Measurements from ENCODE around the gene DARS1.

The DARS1 gene

GRCh38 chr2:135985018-135985825 lies at the start of gene DARS1:
DARS1 (minus strand) TSS chr2:135985626; CDS start chr2:135985468, 158 bp downstream.
- peak; percentile 77 to 85 for DNase-seq (ENCODE audit: low read depth in 2 of 2)

- DNase-seq (ENCODE audit: low read depth in 2 of 2), result no peak
Observed at GRCh38 chr2:136034629-136035028, 49.2 kb upstream of the DARS1 start.

GRCh38 chr2:136032817-136033535 lies 47.5 kb upstream of the DARS1 start:
- DNase-seq (ENCODE audit: low read depth in 2 of 2), result no peak

GRCh38 chr2:136032192-136032591 lies 46.8 kb upstream of the DARS1 start:
- no peak for DNase-seq (ENCODE audit: low read depth in 2 of 2)

GRCh38 chr2:136031711-136032110 lies 46.3 kb upstream of the DARS1 start:
- DNase-seq (ENCODE audit: low read depth in 2 of 2), result no peak

- DNase-seq (ENCODE audit: low read depth in 2 of 2), result no peak
Observed at GRCh38 chr2:136030406-136030805, 45.0 kb upstream of the DARS1 start.

- no peak for DNase-seq (ENCODE audit: low read depth in 2 of 2)
Observed at GRCh38 chr2:136029149-136029548, 43.7 kb upstream of the DARS1 start.

- DNase-seq (ENCODE audit: low read depth in 2 of 2), result no peak
Observed at GRCh38 chr2:136028001-136028400, 42.6 kb upstream of the DARS1 start.

GRCh38 chr2:136027112-136027511 lies 41.7 kb upstream of the DARS1 start:
- DNase-seq (ENCODE audit: low read depth in 2 of 2), result no peak

GRCh38 chr2:136025057-136025973 lies 39.9 kb upstream of the DARS1 start:
- peak in 1 of 2 donors; percentile 35 for DNase-seq (ENCODE audit: low read depth in 2 of 2)

GRCh38 chr2:136024616-136025015 lies 39.2 kb upstream of the DARS1 start:
- DNase-seq (ENCODE audit: low read depth in 2 of 2), result no peak

GRCh38 chr2:136024185-136024584 lies 38.8 kb upstream of the DARS1 start:
- no peak for DNase-seq (ENCODE audit: low read depth in 2 of 2)

GRCh38 chr2:136023416-136023815 lies 38.0 kb upstream of the DARS1 start:
- DNase-seq (ENCODE audit: low read depth in 2 of 2), result no peak

- no peak for DNase-seq (ENCODE audit: low read depth in 2 of 2)
Observed at GRCh38 chr2:136022396-136023146, 37.1 kb upstream of the DARS1 start.

GRCh38 chr2:136021976-136022375 lies 36.5 kb upstream of the DARS1 start:
- DNase-seq (ENCODE audit: low read depth in 2 of 2), result no peak

GRCh38 chr2:136021406-136021805 lies 36.0 kb upstream of the DARS1 start:
- DNase-seq (ENCODE audit: low read depth in 2 of 2), result no peak

GRCh38 chr2:136020831-136021230 lies 35.4 kb upstream of the DARS1 start:
- DNase-seq (ENCODE audit: low read depth in 2 of 2), result no peak

GRCh38 chr2:136019825-136020224 lies 34.4 kb upstream of the DARS1 start:
- DNase-seq (ENCODE audit: low read depth in 2 of 2), result no peak

GRCh38 chr2:136019306-136019705 lies 33.9 kb upstream of the DARS1 start:
- DNase-seq (ENCODE audit: low read depth in 2 of 2), result no peak

- DNase-seq (ENCODE audit: low read depth in 2 of 2), result no peak
Observed at GRCh38 chr2:136017786-136018185, 32.4 kb upstream of the DARS1 start.

- no peak for DNase-seq (ENCODE audit: low read depth in 2 of 2)
Observed at GRCh38 chr2:136016836-136017235, 31.4 kb upstream of the DARS1 start.
